Neural progenitor cell (in vitro differentiated cells): ENCODE data around the gene PRDM16. TPM values are rescaled to one million over a fixed set of nuclear protein-coding genes. Genes with fewer than 3 reads are reported as not detected.

Experiments used
- DNase-seq: peaks from one replicate; pipeline ENCODE4 v3.0.0-alpha.2; 2016; ENCODE audit warnings: low spot score
- H2AFZ ChIP-seq: fragments of 200-600 bp; sonication (generic); replicated peaks from 2 replicates; pipeline ENCODE4 v1.6.1; 2016; ENCODE audit warnings: antibody characterized with exemption
- H3F3A ChIP-seq: fragments of 200-600 bp; sonication (generic); 2 replicates; pipeline ENCODE4 v1.6.1; 2016; ENCODE audit warnings: antibody characterized with exemption, low read depth
- H3K27ac ChIP-seq: fragments of 200-600 bp; sonication (generic); 2 replicates; pipeline ENCODE4 v1.5.1; 2016; ENCODE audit warnings: mild to moderate bottlenecking
- H3K27me3 ChIP-seq: fragments of 200-600 bp; sonication (generic); 2 replicates; pipeline ENCODE4 v1.6.1; 2016; ENCODE audit warnings: mild to moderate bottlenecking, moderate library complexity
- H3K36me3 ChIP-seq: fragments of 200-600 bp; sonication (generic); 2 replicates; pipeline ENCODE4 v1.5.1; 2016
- H3K4me1 ChIP-seq: fragments of 200-600 bp; sonication (generic); 2 replicates; pipeline ENCODE4 v1.6.1; 2016; ENCODE audit warnings: mixed run types
- H3K4me2 ChIP-seq: fragments of 200-600 bp; sonication (generic); 2 replicates; pipeline ENCODE4 v1.6.1; 2016
- H3K4me3 ChIP-seq: fragments of 200-600 bp; sonication (generic); 2 replicates; pipeline ENCODE4 v1.5.1; 2016
- H3K79me2 ChIP-seq: fragments of 200-600 bp; sonication (generic); 2 replicates; pipeline ENCODE4 v1.6.1; 2016; ENCODE audit warnings: low read depth
- H3K9ac ChIP-seq: fragments of 200-600 bp; sonication (generic); 2 replicates; pipeline ENCODE4 v1.6.1; 2016
- H3K9me3 ChIP-seq: fragments of 200-600 bp; sonication (generic); 2 replicates; pipeline ENCODE4 v1.5.1; 2016; ENCODE audit warnings: low read depth
- H4K20me1 ChIP-seq: fragments of 200-600 bp; sonication (generic); 2 replicates; pipeline ENCODE4 v1.6.1; 2016; ENCODE audit warnings: low read depth
- H3K27ac Mint-ChIP-seq: 3 replicates; pipeline ENCODE4 v1.8.0; 2021; ENCODE audit warnings: mixed read lengths
- H3K27me3 Mint-ChIP-seq: 2 replicates; pipeline ENCODE4 v1.8.0; 2022; ENCODE audit warnings: low read depth, mild to moderate bottlenecking, inconsistent platforms, moderate library complexity, mixed read lengths; ENCODE audit not compliant: insufficient read depth
- H3K36me3 Mint-ChIP-seq: 3 replicates; pipeline ENCODE4 v1.8.0; 2021; ENCODE audit warnings: mixed read lengths
- H3K4me1 Mint-ChIP-seq: 3 replicates; pipeline ENCODE4 v1.8.0; 2021; ENCODE audit warnings: mixed read lengths
- H3K4me3 Mint-ChIP-seq: 3 replicates; pipeline ENCODE4 v1.8.0; 2021; ENCODE audit warnings: mild to moderate bottlenecking, moderate library complexity, mixed read lengths
- H3K9me3 Mint-ChIP-seq: 3 replicates; pipeline ENCODE4 v1.8.0; 2020; ENCODE audit warnings: mixed read lengths
- CTCF ChIP-seq: fragments of 200-600 bp; sonication (generic); IDR thresholded peaks from 2 replicates; pipeline ENCODE4 v1.5.1; 2017; ENCODE audit warnings: antibody characterized with exemption, mild to moderate bottlenecking
- EZH2 ChIP-seq: fragments of 200-600 bp; sonication (generic); IDR thresholded peaks from 2 replicates; pipeline ENCODE4 v1.6.1; 2017; ENCODE audit warnings: antibody characterized with exemption, mild to moderate bottlenecking, moderate library complexity
- EZH2phosphoT487 ChIP-seq: fragments of 200-600 bp; sonication (generic); IDR thresholded peaks from 2 replicates; pipeline ENCODE4 v1.6.1; 2017; ENCODE audit warnings: antibody characterized with exemption
- total RNA-seq: library from RNA; depleted of rRNA; stranded (reverse); fragments of >200 nt; gene quantifications from 2 replicates; pipeline ENCODE4 v1.2.3, GENCODE V29; 2015; ENCODE audit warnings: low replicate concordance

PRDM16 gene
- total RNA-seq, 1 donor from 2014 or later, result 1.9 TPM

GRCh38 chr1:3438661-3439180 is 369.7 kb downstream of the PRDM16 start:
- DNase-seq, result no peak
- Histone ChIP-seq H3K4me3 (no peak overlapping the region), H4K20me1 (no peaks in the 10 kb centered on the region), H3K9ac (no peak overlapping the region), H3K36me3 (no peaks in the 10 kb centered on the region), H3K4me1 (peaks cover 21% of the 10 kb centered on the region), H2AFZ (no peak overlapping the region), H3K79me2 (no peaks in the 10 kb centered on the region), H3K9me3 (no peaks in the 10 kb centered on the region), H3F3A (peaks cover 5% of the 10 kb centered on the region), H3K27me3 (no peaks in the 10 kb centered on the region), H3K27ac (no peak overlapping the region), H3K4me2 (no peak overlapping the region)
- Mint-ChIP-seq H3K27ac (no peak overlapping the region), H3K9me3 (no peaks in the 10 kb centered on the region), H3K4me3 (no peak overlapping the region), H3K27me3 (peaks cover 6% of the 10 kb centered on the region), H3K4me1 (peaks cover 17% of the 10 kb centered on the region), H3K36me3 (no peaks in the 10 kb centered on the region)
- TF ChIP-seq EZH2phosphoT487, result no peak

GRCh38 chr1:3439346-3440299 is 370.6 kb downstream of the PRDM16 start:
- TF ChIP-seq EZH2, result no peak
- TF ChIP-seq CTCF, result no peak
- no peak for TF ChIP-seq EZH2phosphoT487
- H3K9me3 Mint-ChIP-seq, result no peaks in the 10 kb centered on the region
- Histone ChIP-seq H3K4me2 (no peak overlapping the region), H3K27ac (no peak overlapping the region), H3K27me3 (no peaks in the 10 kb centered on the region), H2AFZ (no peak overlapping the region), H3K79me2 (no peaks in the 10 kb centered on the region), H3K9ac (no peak overlapping the region), H3K4me3 (no peak overlapping the region), H3K36me3 (no peaks in the 10 kb centered on the region), H4K20me1 (no peaks in the 10 kb centered on the region), H3K4me1 (peaks cover 21% of the 10 kb centered on the region), H3F3A (peaks cover 5% of the 10 kb centered on the region), H3K9me3 (no peaks in the 10 kb centered on the region)
- H3K4me3 Mint-ChIP-seq, result no peak overlapping the region
- peaks cover 17% of the 10 kb centered on the region for H3K4me1 Mint-ChIP-seq
- peaks cover 6% of the 10 kb centered on the region for H3K27me3 Mint-ChIP-seq
- DNase-seq, result no peak
- H3K27ac Mint-ChIP-seq, result no peak overlapping the region
- H3K36me3 Mint-ChIP-seq, result no peaks in the 10 kb centered on the region

GRCh38 chr1:3440300-3440681 is 371.3 kb downstream of the PRDM16 start:
- H3K27me3 ChIP-seq, result no peaks in the 10 kb centered on the region
- no peak overlapping the region for H3K4me3 ChIP-seq
- H3K27ac ChIP-seq, result no peak overlapping the region
- peaks cover 21% of the 10 kb centered on the region for H3K4me1 ChIP-seq
- Mint-ChIP-seq H3K9me3 (peaks cover 4% of the 10 kb centered on the region), H3K4me3 (no peak overlapping the region), H3K27ac (no peak overlapping the region), H3K4me1 (peaks cover 17% of the 10 kb centered on the region), H3K36me3 (no peaks in the 10 kb centered on the region), H3K27me3 (peaks cover 6% of the 10 kb centered on the region)
- no peak overlapping the region for H3K9ac ChIP-seq
- H3K79me2 ChIP-seq, result no peaks in the 10 kb centered on the region
- no peak overlapping the region for H3K4me2 ChIP-seq
- peaks cover 5% of the 10 kb centered on the region for H3F3A ChIP-seq
- H4K20me1 ChIP-seq, result no peaks in the 10 kb centered on the region
- no peak for TF ChIP-seq EZH2phosphoT487
- TF ChIP-seq CTCF, result no peak
- TF ChIP-seq EZH2, result no peak
- no peaks in the 10 kb centered on the region for H3K9me3 ChIP-seq
- H3K36me3 ChIP-seq, result no peaks in the 10 kb centered on the region
- H2AFZ ChIP-seq, result no peak overlapping the region
- no peak for DNase-seq
